PC-3 (cell line): ENCODE results near the gene VTCN1. TPM values are rescaled to one million over a fixed set of nuclear protein-coding genes. Genes with fewer than 3 reads are reported as not detected.

Experiments
- ATAC-seq: fragments of 200-7000 bp; cut with Tn5 transposase; 2 replicates; pipeline ENCODE4 v1.9.1; 2020; ENCODE audit warnings: mild to moderate bottlenecking, moderate library complexity
- BruUV-seq: library from RNA; stranded (reverse); fragments of 400-500 nt; replicated peaks from 2 replicates; lab custom pipeline; 2021; lab: Mats Ljungman, UMichigan
- CTCF ChIA-PET: fragments of 300-600 bp; sonication (Branson Sonifier 250); formaldehyde crosslinking; loops from one replicate; lab custom pipeline; 2022; ENCODE audit warnings: antibody characterized with exemption; lab: Charles Lee
- POLR2A ChIA-PET: fragments of 300-600 bp; sonication (Branson Sonifier 250); formaldehyde crosslinking; loops from one replicate; lab custom pipeline; 2022; ENCODE audit warnings: antibody characterized with exemption; ENCODE audit not compliant: unreplicated experiment; lab: Charles Lee
- DNase-seq: peaks from one replicate; pipeline ENCODE4 v3.0.0-alpha.2; 2015
- H2AFZ ChIP-seq: fragments of 300-600 bp; sonication (generic); 2 replicates; pipeline ENCODE4 v1.6.0; 2016; ENCODE audit warnings: antibody characterized with exemption, low read length
- H3F3A ChIP-seq: fragments of 300-600 bp; sonication (generic); one replicate; pipeline ENCODE4 v1.6.0; 2017; ENCODE audit warnings: antibody characterized with exemption, low read length, control low read depth, mild to moderate bottlenecking; ENCODE audit not compliant: unreplicated experiment
- H3K27ac ChIP-seq: fragments of 300-600 bp; sonication (generic); 2 replicates; pipeline ENCODE4 v1.5.1; 2016; ENCODE audit warnings: mild to moderate bottlenecking, low read length
- H3K27me3 ChIP-seq: fragments of 300-600 bp; sonication (generic); 2 replicates; pipeline ENCODE4 v1.6.1; 2016; ENCODE audit warnings: low read length, mixed read lengths
- H3K36me3 ChIP-seq: fragments of 300-600 bp; sonication (generic); 2 replicates; pipeline ENCODE4 v1.6.1; 2016; ENCODE audit warnings: low read depth, mixed run types, low read length, mixed read lengths
- H3K4me1 ChIP-seq: fragments of 300-600 bp; sonication (generic); 2 replicates; pipeline ENCODE4 v1.5.1; 2016; ENCODE audit warnings: low read length; ENCODE audit not compliant: insufficient read depth
- H3K4me2 ChIP-seq: fragments of 300-600 bp; sonication (generic); 2 replicates; pipeline ENCODE4 v1.6.0; 2016; ENCODE audit warnings: low read length
- H3K4me3 ChIP-seq: fragments of 300-600 bp; sonication (generic); 2 replicates; pipeline ENCODE4 v1.5.1; 2016; ENCODE audit warnings: mild to moderate bottlenecking, low read length, mixed read lengths
- H3K79me2 ChIP-seq: fragments of 300-600 bp; sonication (generic); 2 replicates; pipeline ENCODE4 v1.6.1; 2017; ENCODE audit warnings: low read length, mixed read lengths
- H3K9ac ChIP-seq: fragments of 300-600 bp; sonication (generic); 2 replicates; pipeline ENCODE4 v1.6.0; 2016; ENCODE audit warnings: mild to moderate bottlenecking, low read length
- H3K9me2 ChIP-seq: fragments of 300-600 bp; sonication (generic); replicated peaks from 2 replicates; pipeline ENCODE4 v1.6.1; 2016; ENCODE audit warnings: mixed run types, low read length, mixed read lengths
- H3K9me3 ChIP-seq: fragments of 300-600 bp; sonication (generic); 2 replicates; pipeline ENCODE4 v1.6.1; 2016; ENCODE audit warnings: low read length, mixed read lengths
- H4K20me1 ChIP-seq: fragments of 300-600 bp; sonication (generic); 2 replicates; pipeline ENCODE4 v1.6.1; 2016; ENCODE audit warnings: low read length, mixed read lengths
- EZH2 ChIP-seq: fragments of 300-600 bp; sonication (generic); IDR thresholded peaks from one replicate; pipeline ENCODE4 v1.6.1; 2017; ENCODE audit warnings: antibody characterized with exemption, mild to moderate bottlenecking, low read length; ENCODE audit not compliant: unreplicated experiment
- EZH2phosphoT487 ChIP-seq: fragments of 300-600 bp; sonication (generic); IDR thresholded peaks from 2 replicates; pipeline ENCODE4 v1.6.1; 2018; ENCODE audit warnings: mild to moderate bottlenecking, antibody characterized with exemption, low read length, borderline replicate concordance
- intact Hi-C: fragments of 100-400 bp; cut with micrococcal nuclease; formaldehyde crosslinking; loops from 2 replicates; pipeline ENCODE4 v1.9.0; 2023
- total RNA-seq: library from RNA; depleted of rRNA; stranded (reverse); fragments of >200 nt; gene quantifications from 2 replicates; pipeline ENCODE4 v1.2.3, GENCODE V29; 2014
- TF ChIP-seq, protein P1 (sequence below): fragments of 300-600 bp; sonication (generic); conservative IDR thresholded peaks from 2 replicates; pipeline ENCODE4 v1.5.1; 2017; ENCODE audit warnings: antibody characterized with exemption, low read depth, mild to moderate bottlenecking, low read length

Gene VTCN1
- total RNA-seq, 1 experiment from 2014 or later, result not detected

DNA sequence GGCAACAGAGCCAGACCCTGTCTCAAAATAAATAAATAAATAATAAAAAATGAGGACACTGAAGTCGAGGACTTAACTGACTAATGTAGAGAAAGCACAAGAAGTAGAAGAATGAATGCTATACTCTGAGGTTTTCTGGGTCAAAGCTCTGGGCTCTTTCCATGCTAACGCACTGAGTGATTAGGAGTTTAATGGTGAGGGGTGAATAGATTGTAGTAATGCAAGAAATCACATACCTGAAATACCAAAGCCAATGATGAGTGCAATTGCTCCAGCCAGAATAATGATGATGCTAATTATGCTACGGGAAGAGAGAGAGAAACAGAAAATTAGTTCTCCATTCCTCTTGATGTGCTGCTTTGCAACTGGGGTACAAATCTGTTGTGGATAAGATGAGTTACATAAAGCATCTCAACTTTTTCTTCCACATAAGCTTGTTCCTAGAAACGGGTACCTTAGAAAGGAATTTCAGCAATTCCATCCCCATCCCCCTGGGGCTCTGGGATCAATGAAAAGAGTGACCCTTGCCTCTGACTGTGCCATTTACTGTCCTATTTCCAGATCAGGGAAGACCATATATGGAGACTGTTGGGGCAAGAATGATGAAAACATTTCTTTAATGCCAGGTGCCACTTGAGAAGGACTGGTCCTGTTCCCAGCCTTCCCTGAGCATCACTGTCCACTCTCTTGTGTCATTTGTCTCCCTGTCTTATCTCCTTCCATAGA is 40.7 kb downstream of the VTCN1 start:
- no TSS peak for BruUV-seq
- Histone ChIP-seq H4K20me1 (no peaks in the 10 kb centered on the region), H3K27ac (no peak overlapping the region), H3K36me3 (no peaks in the 10 kb centered on the region), H3K4me2 (no peak overlapping the region), H3F3A (peaks cover 4% of the 10 kb centered on the region), H3K9ac (no peak overlapping the region), H2AFZ (no peak overlapping the region), H3K79me2 (no peaks in the 10 kb centered on the region), H3K4me3 (no peak overlapping the region), H3K4me1 (peaks cover 25% of the 10 kb centered on the region), H3K9me2 (no peaks in the 10 kb centered on the region), H3K27me3 (no peaks in the 10 kb centered on the region), H3K9me3 (no peaks in the 10 kb centered on the region)
- CTCF ChIA-PET, result no interaction called here
- POLR2A ChIA-PET, result interaction anchor here (0.7 kb wide), 1 partner anchor 121 kb away, joined by 3 read pairs; no protein-coding TSS in a partner anchor
- no peak for ATAC-seq
- intact Hi-C loops, result loop anchor here (5.0 kb wide), 1 partner anchor 57 kb away; no protein-coding TSS in a partner anchor
- no peak for DNase-seq
- TF ChIP-seq EZH2 (no peak), EZH2phosphoT487 (no peak)

DNA sequence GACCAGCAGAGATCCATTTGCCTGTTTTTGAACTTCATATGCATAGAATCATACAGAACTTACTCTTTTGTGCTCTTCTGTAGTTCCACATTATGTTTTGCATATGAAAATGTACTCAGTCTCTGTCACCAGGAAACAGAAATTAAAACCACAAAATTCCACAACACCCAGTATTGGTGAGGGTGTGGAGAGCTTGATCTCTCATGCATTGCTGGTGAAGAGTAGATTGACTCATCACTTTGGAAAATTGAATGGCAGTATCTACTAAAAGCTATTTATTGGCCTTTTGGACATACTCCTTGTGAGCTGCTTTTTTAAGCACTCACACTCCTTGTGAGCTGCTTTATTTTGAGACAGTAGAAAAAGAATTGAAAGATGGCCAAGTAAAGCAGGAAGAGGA is 43.3 kb downstream of the VTCN1 start:
- H3K36me3 ChIP-seq, result no peaks in the 10 kb centered on the region
- intact Hi-C loops, result loop anchor here (2.0 to 5.0 kb wide), 2 partner anchors 47 to 60 kb away; partner anchors contain the start of gene TRIM45

DNA sequence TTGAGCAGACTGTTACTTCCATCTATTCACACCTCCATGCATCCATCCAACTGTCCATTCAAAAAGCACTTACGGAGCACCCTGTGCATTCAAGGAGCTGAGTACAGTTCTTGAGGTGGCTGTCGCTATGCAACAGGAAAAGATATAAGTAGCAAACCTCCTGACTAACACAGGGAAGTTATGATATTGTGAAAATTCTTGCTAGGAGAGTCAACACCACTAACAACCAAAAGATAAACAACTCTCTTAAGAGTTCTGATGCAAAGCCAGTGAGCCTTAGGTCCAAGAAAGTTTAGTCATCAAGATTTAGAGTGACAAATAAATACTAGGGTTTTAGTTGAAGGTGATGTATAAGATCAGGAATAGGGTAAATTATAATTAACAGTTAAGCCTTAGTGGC is 44.7 kb downstream of the VTCN1 start:
- peak; percentile 85 for ATAC-seq
- Histone ChIP-seq H4K20me1 (no peaks in the 10 kb centered on the region), H3K9me3 (no peaks in the 10 kb centered on the region), H3K4me3 (no peak overlapping the region), H3K27me3 (no peaks in the 10 kb centered on the region), H3K9ac (no peak overlapping the region), H3K4me1 (peaks cover 58% of the 10 kb centered on the region), H3K36me3 (no peaks in the 10 kb centered on the region), H3K4me2 (peak overlapping the region; percentile 16; the same call in 1 of the 2 replicates), H2AFZ (no peak overlapping the region), H3K79me2 (no peaks in the 10 kb centered on the region), H3F3A (peaks cover 4% of the 10 kb centered on the region), H3K9me2 (no peaks in the 10 kb centered on the region), H3K27ac (peak overlapping the region; percentile 61)
- TF ChIP-seq EZH2phosphoT487 (no peak), EZH2 (no peak)
- TF ChIP-seq, protein P1, sequence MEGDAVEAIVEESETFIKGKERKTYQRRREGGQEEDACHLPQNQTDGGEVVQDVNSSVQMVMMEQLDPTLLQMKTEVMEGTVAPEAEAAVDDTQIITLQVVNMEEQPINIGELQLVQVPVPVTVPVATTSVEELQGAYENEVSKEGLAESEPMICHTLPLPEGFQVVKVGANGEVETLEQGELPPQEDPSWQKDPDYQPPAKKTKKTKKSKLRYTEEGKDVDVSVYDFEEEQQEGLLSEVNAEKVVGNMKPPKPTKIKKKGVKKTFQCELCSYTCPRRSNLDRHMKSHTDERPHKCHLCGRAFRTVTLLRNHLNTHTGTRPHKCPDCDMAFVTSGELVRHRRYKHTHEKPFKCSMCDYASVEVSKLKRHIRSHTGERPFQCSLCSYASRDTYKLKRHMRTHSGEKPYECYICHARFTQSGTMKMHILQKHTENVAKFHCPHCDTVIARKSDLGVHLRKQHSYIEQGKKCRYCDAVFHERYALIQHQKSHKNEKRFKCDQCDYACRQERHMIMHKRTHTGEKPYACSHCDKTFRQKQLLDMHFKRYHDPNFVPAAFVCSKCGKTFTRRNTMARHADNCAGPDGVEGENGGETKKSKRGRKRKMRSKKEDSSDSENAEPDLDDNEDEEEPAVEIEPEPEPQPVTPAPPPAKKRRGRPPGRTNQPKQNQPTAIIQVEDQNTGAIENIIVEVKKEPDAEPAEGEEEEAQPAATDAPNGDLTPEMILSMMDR, result no peak
- ChIA-PET POLR2A (no interaction called here), CTCF (interaction anchor here (0.6 kb wide), 1 partner anchor 442 kb away, joined by 5 read pairs; no protein-coding TSS in a partner anchor)
- BruUV-seq, result no TSS peak
- intact Hi-C loops, result loop anchor here (1.0 to 5.0 kb wide), 3 partner anchors 18 to 61 kb away; partner anchors contain the start of gene TRIM45
- peak; percentile 93 for DNase-seq

More for the DNA sequence above, 43.3 kb downstream of the VTCN1 start:
- Histone ChIP-seq H2AFZ (no peak overlapping the region), H3K27ac (0 out of 2 replicates have a peak overlapping the region, but pooled peaks have one; percentile 13), H3K27me3 (no peaks in the 10 kb centered on the region), H3K9me3 (no peaks in the 10 kb centered on the region), H3K9me2 (no peaks in the 10 kb centered on the region), H4K20me1 (no peaks in the 10 kb centered on the region), H3K4me3 (no peak overlapping the region), H3K79me2 (no peaks in the 10 kb centered on the region), H3F3A (peaks cover 4% of the 10 kb centered on the region), H3K9ac (no peak overlapping the region), H3K4me2 (no peak overlapping the region), H3K4me1 (peaks cover 45% of the 10 kb centered on the region)
- no TSS peak for BruUV-seq
- no peak for ATAC-seq
- CTCF ChIA-PET, result no interaction called here
- DNase-seq, result peak; percentile 57
- TF ChIP-seq EZH2, result no peak
- no peak for TF ChIP-seq EZH2phosphoT487
- TF ChIP-seq, protein P1, result no peak
- POLR2A ChIA-PET, result interaction anchor here (0.7 kb wide), 1 partner anchor 20 kb away, joined by 3 read pairs; no protein-coding TSS in a partner anchor
